Central memory CD8-positive, alpha-beta T cell (primary cell): ENCODE measurements around the gene WSCD1.

ENCODE experiments used
- ATAC-seq: fragments of 150-1000 bp; cut with Tn5 transposase; replicated peaks from 2 replicates; pipeline ENCODE4 v1.10.0; 2022; ENCODE audit warnings: mild to moderate bottlenecking, moderate FRiP score, moderate number of reproducible peaks; ENCODE audit not compliant: poor library complexity, severe bottlenecking; ENCODE audit errors: extremely low read depth
- DNase-seq, 2 donors: peaks; one replicate each; pipeline ENCODE4 v3.0.0; 2021; ENCODE audit warnings: low spot score in 2 of 2
- H3K27ac Mint-ChIP-seq: one replicate; pipeline ENCODE4 v1.8.0; 2022; ENCODE audit warnings: low read depth, mild to moderate bottlenecking, moderate library complexity, mixed read lengths
- H3K27me3 Mint-ChIP-seq: one replicate; pipeline ENCODE4 v1.8.0; 2022; ENCODE audit warnings: mixed read lengths
- H3K36me3 Mint-ChIP-seq: one replicate; pipeline ENCODE4 v1.8.0; 2022; ENCODE audit warnings: mild to moderate bottlenecking, moderate library complexity, mixed read lengths; ENCODE audit not compliant: insufficient read depth
- H3K4me1 Mint-ChIP-seq: one replicate; pipeline ENCODE4 v1.8.0; 2022; ENCODE audit warnings: mixed read lengths
- H3K4me3 Mint-ChIP-seq: one replicate; pipeline ENCODE4 v1.8.0; 2022; ENCODE audit warnings: mild to moderate bottlenecking, moderate library complexity, mixed read lengths
- H3K9me3 Mint-ChIP-seq: one replicate; pipeline ENCODE4 v1.8.0; 2022; ENCODE audit warnings: mixed read lengths

WSCD1 gene

GRCh38 chr17:6135996-6136395, 65.8 kb downstream of the WSCD1 start:
- Mint-ChIP-seq H3K4me3 (no peak overlapping the region), H3K4me1 (no peaks in the 10 kb centered on the region), H3K9me3 (no peaks in the 10 kb centered on the region), H3K27ac (no peak overlapping the region), H3K27me3 (peaks cover 60% of the 10 kb centered on the region), H3K36me3 (no peaks in the 10 kb centered on the region)
- no peak for ATAC-seq
- no peak for DNase-seq

DNA sequence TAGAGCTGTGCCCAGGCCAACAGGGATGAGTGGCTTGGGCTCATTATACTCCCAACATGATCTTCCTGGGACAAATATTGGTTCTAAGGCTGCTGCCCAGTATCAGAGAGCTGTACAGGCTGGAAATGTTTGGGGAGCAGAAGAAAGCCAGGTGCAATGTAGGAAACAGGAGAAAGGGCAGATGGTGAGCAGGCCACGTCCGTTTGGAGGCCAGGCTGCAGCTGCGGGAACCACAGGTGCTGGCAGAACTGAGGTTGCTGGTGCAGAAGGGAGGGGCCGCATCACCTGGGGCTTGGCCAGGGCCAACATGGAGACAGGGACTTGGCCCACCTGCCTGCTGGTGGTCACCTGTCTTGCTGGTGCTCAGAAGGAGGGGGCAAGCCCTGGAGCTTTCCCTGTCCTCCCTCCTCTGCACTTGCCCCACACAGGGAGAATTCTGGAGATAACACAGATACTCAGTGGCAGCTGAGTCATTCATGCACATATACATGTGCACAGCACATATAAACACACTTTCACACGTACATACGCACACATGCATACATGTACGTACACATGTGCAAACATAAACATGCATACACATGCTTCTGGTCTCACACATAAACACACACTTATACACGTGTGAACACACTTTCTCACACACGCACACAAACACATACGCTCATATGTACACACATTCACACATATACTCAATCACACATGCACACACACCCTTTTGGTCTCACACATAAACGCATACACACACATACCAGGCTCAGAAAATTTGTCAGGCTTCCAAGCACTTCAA, 67.7 kb downstream of the WSCD1 start:
- Mint-ChIP-seq H3K27me3 (peaks cover 46% of the 10 kb centered on the region), H3K27ac (no peak overlapping the region), H3K36me3 (no peaks in the 10 kb centered on the region), H3K9me3 (no peaks in the 10 kb centered on the region), H3K4me1 (no peaks in the 10 kb centered on the region), H3K4me3 (no peak overlapping the region)
- no peak for DNase-seq
- ATAC-seq = no peak

DNA sequence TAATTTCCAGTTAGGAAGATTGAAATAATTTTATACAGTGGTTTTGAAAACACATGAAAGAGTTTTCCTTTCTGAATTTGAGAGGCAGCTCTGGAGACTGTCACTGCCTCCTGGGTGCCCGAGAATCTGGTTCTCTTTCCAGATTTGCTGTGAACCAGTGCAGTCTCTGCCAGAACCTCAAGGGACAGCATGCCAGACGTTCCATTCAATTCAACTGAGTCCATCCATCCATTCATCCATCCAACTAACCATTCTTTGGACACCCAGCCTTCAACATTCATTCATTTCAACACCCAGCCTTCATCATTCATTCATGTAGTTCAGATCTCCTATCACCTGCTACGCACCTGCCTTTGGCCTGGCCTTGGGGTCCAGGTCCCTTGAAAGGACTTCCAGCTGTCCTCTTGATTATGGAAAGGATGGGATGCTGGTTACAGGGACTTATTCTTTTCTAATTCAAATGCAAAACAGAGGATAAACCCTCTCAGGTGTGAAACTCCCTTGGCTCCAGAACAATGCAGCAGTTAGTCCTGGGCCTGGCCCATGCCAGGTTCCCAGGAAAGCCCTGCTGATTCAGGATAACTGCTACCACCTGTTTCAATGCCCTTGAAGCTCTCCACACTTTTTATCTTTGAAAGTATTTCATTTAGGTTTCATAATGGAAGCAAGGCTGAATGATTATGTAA, 68.7 kb downstream of the WSCD1 start:
- ATAC-seq (no peak), DNase-seq (no peak)
- H3K9me3 Mint-ChIP-seq = no peaks in the 10 kb centered on the region
- H3K36me3 Mint-ChIP-seq = no peaks in the 10 kb centered on the region
- H3K4me1 Mint-ChIP-seq = no peaks in the 10 kb centered on the region
- H3K27me3 Mint-ChIP-seq = peaks cover 46% of the 10 kb centered on the region
- no peak overlapping the region for H3K27ac Mint-ChIP-seq
- H3K4me3 Mint-ChIP-seq = no peak overlapping the region

DNA sequence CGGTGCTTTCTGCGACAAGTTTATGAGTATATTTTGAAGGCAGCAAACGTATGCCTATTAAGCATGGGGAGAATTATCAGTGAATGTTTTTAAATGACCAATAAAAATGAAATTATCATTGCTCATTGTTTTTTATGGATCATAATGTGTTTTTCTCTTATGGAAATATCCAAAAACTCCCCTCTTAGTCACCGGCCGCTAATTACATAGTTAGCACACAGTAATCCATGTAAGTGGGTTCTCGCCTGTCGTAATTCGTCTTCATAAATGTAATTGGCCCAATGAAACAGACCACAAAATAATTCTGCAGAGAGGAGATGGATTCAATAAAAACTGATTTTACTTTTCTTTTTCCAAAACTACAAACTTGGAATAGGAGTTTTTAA, 69.3 kb downstream of the WSCD1 start:
- Mint-ChIP-seq H3K4me3 (no peak overlapping the region), H3K4me1 (no peaks in the 10 kb centered on the region), H3K27me3 (peaks cover 44% of the 10 kb centered on the region), H3K36me3 (no peaks in the 10 kb centered on the region), H3K27ac (no peak overlapping the region), H3K9me3 (no peaks in the 10 kb centered on the region)
- ATAC-seq = no peak
- DNase-seq = no peak

GRCh38 chr17:6140188-6140587, 70.0 kb downstream of the WSCD1 start:
- H3K9me3 Mint-ChIP-seq = no peaks in the 10 kb centered on the region
- no peaks in the 10 kb centered on the region for H3K36me3 Mint-ChIP-seq
- DNase-seq (no peak), ATAC-seq (no peak)
- H3K4me3 Mint-ChIP-seq = no peak overlapping the region
- H3K4me1 Mint-ChIP-seq = no peaks in the 10 kb centered on the region
- H3K27ac Mint-ChIP-seq = no peak overlapping the region
- peaks cover 38% of the 10 kb centered on the region for H3K27me3 Mint-ChIP-seq

DNA sequence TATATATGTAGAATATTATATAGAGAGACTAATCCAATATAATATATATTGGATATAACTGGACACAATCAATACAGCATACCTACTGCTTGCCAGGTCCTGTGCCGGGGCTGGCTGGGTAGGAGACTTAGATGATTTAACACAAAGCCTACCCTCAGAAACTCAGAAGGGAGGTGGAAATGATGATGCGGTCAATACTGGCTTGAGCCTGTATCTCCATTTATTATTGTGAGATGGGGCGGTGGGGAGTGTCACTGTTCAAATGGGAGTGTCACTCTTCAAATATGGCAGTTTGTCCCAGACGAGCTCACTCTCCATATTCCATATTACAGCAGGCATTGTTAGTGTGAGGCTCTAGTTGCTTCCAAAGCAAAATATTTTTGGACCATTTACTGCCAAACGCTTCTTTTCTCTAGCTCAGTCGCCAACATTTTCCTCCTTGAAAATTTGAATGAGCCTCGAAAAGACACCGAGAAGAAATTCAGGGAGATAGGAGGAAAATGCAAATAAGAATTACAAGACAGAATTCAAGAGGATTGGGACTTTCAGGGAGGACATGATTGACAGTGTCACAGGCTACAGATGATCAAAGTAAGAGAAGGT, 70.7 kb downstream of the WSCD1 start:
- Mint-ChIP-seq H3K27me3 (peaks cover 31% of the 10 kb centered on the region), H3K36me3 (no peaks in the 10 kb centered on the region), H3K27ac (no peak overlapping the region), H3K9me3 (no peaks in the 10 kb centered on the region), H3K4me3 (no peak overlapping the region), H3K4me1 (no peaks in the 10 kb centered on the region)
- no peak for ATAC-seq
- no peak for DNase-seq

GRCh38 chr17:6142701-6143100, 72.5 kb downstream of the WSCD1 start:
- ATAC-seq (no peak), DNase-seq (no peak)
- Mint-ChIP-seq H3K27me3 (peaks cover 30% of the 10 kb centered on the region), H3K4me1 (no peaks in the 10 kb centered on the region), H3K4me3 (no peak overlapping the region), H3K9me3 (no peaks in the 10 kb centered on the region), H3K36me3 (no peaks in the 10 kb centered on the region), H3K27ac (no peak overlapping the region)

DNA sequence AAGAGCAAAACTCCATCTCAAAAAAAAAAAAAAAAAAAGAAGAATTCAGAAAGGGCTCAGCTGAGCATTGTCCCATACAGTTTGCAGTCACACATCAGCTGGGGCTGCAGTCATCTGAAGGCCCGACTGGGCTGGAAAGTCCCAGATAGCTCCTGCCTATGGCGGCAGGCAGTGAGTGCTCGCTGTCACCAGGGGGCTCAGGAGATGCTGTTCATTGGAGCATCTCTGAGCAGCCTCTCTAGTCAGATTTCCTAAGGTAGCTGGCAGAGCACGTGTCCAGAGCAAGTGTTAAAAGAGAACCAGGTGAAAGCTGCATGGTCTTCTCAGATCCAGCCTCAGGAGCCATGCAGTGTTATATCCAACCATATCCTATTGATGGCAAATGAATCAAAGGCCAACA, 75.8 kb downstream of the WSCD1 start:
- no peaks in the 10 kb centered on the region for H3K4me1 Mint-ChIP-seq

GRCh38 chr17:6147042-6147441, 76.9 kb downstream of the WSCD1 start:
- no peaks in the 10 kb centered on the region for H3K4me1 Mint-ChIP-seq
- DNase-seq = no peak
- no peaks in the 10 kb centered on the region for H3K9me3 Mint-ChIP-seq
- H3K4me3 Mint-ChIP-seq = no peak overlapping the region
- H3K27me3 Mint-ChIP-seq = peaks cover 33% of the 10 kb centered on the region
- ATAC-seq = no peak
- H3K36me3 Mint-ChIP-seq = peaks cover 3% of the 10 kb centered on the region
- H3K27ac Mint-ChIP-seq = no peak overlapping the region

More for the DNA sequence above, 75.8 kb downstream of the WSCD1 start:
- Mint-ChIP-seq H3K36me3 (peaks cover 3% of the 10 kb centered on the region), H3K27ac (no peak overlapping the region), H3K9me3 (no peaks in the 10 kb centered on the region), H3K4me3 (no peak overlapping the region), H3K27me3 (peaks cover 33% of the 10 kb centered on the region)
- no peak for DNase-seq
- no peak for ATAC-seq

GRCh38 chr17:6153375-6153774, 83.2 kb downstream of the WSCD1 start:
- Mint-ChIP-seq H3K4me3 (no peak overlapping the region), H3K36me3 (peaks cover 3% of the 10 kb centered on the region), H3K4me1 (no peaks in the 10 kb centered on the region)

GRCh38 chr17:6157716-6158115, 87.5 kb downstream of the WSCD1 start:
- Mint-ChIP-seq H3K27me3 (peaks cover 29% of the 10 kb centered on the region), H3K36me3 (no peaks in the 10 kb centered on the region), H3K4me1 (no peaks in the 10 kb centered on the region), H3K27ac (no peak overlapping the region), H3K9me3 (no peaks in the 10 kb centered on the region), H3K4me3 (no peak overlapping the region)
- no peak for DNase-seq
- no peak for ATAC-seq

More at GRCh38 chr17:6153375-6153774, 83.2 kb downstream of the WSCD1 start:
- DNase-seq (no peak), ATAC-seq (no peak)
- no peaks in the 10 kb centered on the region for H3K9me3 Mint-ChIP-seq
- peaks cover 18% of the 10 kb centered on the region for H3K27me3 Mint-ChIP-seq
- H3K27ac Mint-ChIP-seq = no peak overlapping the region

DNA sequence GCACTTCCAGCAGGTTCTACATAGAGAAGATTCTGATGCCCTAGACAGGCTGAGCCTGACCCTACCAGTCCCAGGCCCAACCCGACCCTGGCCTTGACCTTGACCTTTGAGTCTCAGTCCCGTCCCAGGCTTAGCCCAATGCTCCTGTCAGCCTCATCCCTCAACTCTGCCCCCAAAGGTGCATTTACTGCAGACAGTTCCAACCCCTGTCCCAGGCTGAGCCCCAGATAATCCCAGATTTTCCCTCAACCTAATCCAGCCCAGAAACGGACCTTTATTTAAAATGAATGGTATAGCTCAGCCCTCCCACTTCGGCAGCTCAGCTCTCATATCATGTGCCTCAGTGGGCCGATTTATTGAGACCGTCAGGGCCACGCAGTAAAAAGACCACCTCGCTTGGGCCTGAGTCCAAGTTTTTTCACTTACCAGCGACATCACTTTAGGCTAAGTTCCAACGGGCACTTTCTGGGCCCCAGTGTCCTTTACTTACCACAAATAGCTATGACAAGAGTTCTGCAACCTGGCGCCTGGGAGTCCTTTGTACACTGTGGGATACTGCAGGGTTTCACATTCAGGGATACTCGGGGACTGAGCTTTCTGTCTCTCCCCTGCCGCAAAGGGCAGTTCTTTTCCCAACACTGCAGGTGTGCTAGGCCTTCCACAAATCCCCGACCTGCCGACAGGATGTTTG, 89.5 kb downstream of the WSCD1 start:
- no peak overlapping the region for H3K27ac Mint-ChIP-seq
- H3K4me1 Mint-ChIP-seq = no peaks in the 10 kb centered on the region
- ATAC-seq = no peak
- H3K36me3 Mint-ChIP-seq = no peaks in the 10 kb centered on the region
- no peaks in the 10 kb centered on the region for H3K9me3 Mint-ChIP-seq
- DNase-seq = no peak
- H3K4me3 Mint-ChIP-seq = no peak overlapping the region
- H3K27me3 Mint-ChIP-seq = peaks cover 49% of the 10 kb centered on the region
